Gastroesophageal sphincter (tissue), 3 donors: ENCODE measurements around the gene TTN.

Experiments used
- POLR2A ChIP-seq, 2 donors: fragments of 450-650 bp; IDR thresholded peaks; one replicate each; pipeline ENCODE4 v1.6.1; 2017; ENCODE audit warnings: antibody characterized with exemption in 2 of 2, mild to moderate bottlenecking in 2 of 2, moderate library complexity in 1 of 2
- POLR2AphosphoS5 ChIP-seq: sonication (generic); formaldehyde crosslinking; IDR thresholded peaks from one replicate; pipeline ENCODE4 v1.6.1; 2017; ENCODE audit warnings: antibody characterized with exemption
- TF ChIP-seq, protein P1 (sequence below), 4 experiments: fragments of 200-600 bp in 2 of 4; fragments of 450-650 bp in 2 of 4; sonication (generic) in 1 of 4; IDR thresholded peaks; one replicate each; pipeline ENCODE4 v1.5.1; 2017 to 2019; ENCODE audit warnings: antibody characterized with exemption in 4 of 4, mild to moderate bottlenecking in 2 of 4, moderate library complexity in 2 of 4

GRCh38 chr2:178521304-178522150 is 285.7 kb downstream of the TTN start:
- TF ChIP-seq, protein P1, sequence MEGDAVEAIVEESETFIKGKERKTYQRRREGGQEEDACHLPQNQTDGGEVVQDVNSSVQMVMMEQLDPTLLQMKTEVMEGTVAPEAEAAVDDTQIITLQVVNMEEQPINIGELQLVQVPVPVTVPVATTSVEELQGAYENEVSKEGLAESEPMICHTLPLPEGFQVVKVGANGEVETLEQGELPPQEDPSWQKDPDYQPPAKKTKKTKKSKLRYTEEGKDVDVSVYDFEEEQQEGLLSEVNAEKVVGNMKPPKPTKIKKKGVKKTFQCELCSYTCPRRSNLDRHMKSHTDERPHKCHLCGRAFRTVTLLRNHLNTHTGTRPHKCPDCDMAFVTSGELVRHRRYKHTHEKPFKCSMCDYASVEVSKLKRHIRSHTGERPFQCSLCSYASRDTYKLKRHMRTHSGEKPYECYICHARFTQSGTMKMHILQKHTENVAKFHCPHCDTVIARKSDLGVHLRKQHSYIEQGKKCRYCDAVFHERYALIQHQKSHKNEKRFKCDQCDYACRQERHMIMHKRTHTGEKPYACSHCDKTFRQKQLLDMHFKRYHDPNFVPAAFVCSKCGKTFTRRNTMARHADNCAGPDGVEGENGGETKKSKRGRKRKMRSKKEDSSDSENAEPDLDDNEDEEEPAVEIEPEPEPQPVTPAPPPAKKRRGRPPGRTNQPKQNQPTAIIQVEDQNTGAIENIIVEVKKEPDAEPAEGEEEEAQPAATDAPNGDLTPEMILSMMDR (IDR thresholded peaks at IDR 0.05): no peak
- TF ChIP-seq POLR2A (IDR thresholded peaks at IDR 0.05) (no peak), POLR2AphosphoS5 (no peak)
